Activated CD4-positive, alpha-beta T cell treated with anti-CD3 and anti-CD28 coated beads, Interleukin-10, Interleukin-2, amounts not matched to agents 100 ng/mL and 50 ng/mL, durations not matched to agents 16 hours and 8 hours (primary cell): Measurements from ENCODE around the gene XYLT1.
A peak's percentile ranks its signal among the peaks of the same experiment; 100 is the strongest.

Experiments used
- DNase-seq: peaks from one replicate; pipeline ENCODE4 v3.0.0-alpha.2; 2020

XYLT1 gene

GRCh38 chr16:17246268-17246885, 224.4 kb downstream of the XYLT1 start:
- no peak for DNase-seq

- no peak for DNase-seq
These were observed 225.0 kb downstream of the XYLT1 start for GRCh38 chr16:17245776-17246175.

GRCh38 chr16:17244872-17245551, 225.7 kb downstream of the XYLT1 start:
- no peak for DNase-seq

GRCh38 chr16:17241264-17241835, 229.4 kb downstream of the XYLT1 start:
- no peak for DNase-seq

GRCh38 chr16:17238285-17239028, 232.3 kb downstream of the XYLT1 start:
- peak; percentile 86 for DNase-seq

- peak; percentile 34 for DNase-seq
These were observed 233.3 kb downstream of the XYLT1 start for GRCh38 chr16:17237350-17237944.

- DNase-seq, result no peak
These were observed 235.5 kb downstream of the XYLT1 start for GRCh38 chr16:17235147-17235815.

- DNase-seq, result no peak
These were observed 237.3 kb downstream of the XYLT1 start for GRCh38 chr16:17233318-17234002.

GRCh38 chr16:17232487-17232886, 238.3 kb downstream of the XYLT1 start:
- DNase-seq, result peak; percentile 13

- DNase-seq, result no peak
These were observed 238.8 kb downstream of the XYLT1 start for GRCh38 chr16:17231972-17232371.

GRCh38 chr16:17230932-17231581, 239.7 kb downstream of the XYLT1 start:
- no peak for DNase-seq

- DNase-seq, result no peak
These were observed 241.0 kb downstream of the XYLT1 start for GRCh38 chr16:17229766-17230165.

- no peak for DNase-seq
These were observed 241.6 kb downstream of the XYLT1 start for GRCh38 chr16:17229131-17229530.

GRCh38 chr16:17228708-17229055, 242.1 kb downstream of the XYLT1 start:
- no peak for DNase-seq

- no peak for DNase-seq
These were observed 242.6 kb downstream of the XYLT1 start for GRCh38 chr16:17228048-17228707.

GRCh38 chr16:17227278-17227677, 243.5 kb downstream of the XYLT1 start:
- DNase-seq, result no peak

- DNase-seq, result no peak
These were observed 245.2 kb downstream of the XYLT1 start for GRCh38 chr16:17225541-17225940.

- peak; percentile 56 for DNase-seq
These were observed 245.9 kb downstream of the XYLT1 start for GRCh38 chr16:17224879-17225281.

- no peak for DNase-seq
These were observed 246.4 kb downstream of the XYLT1 start for GRCh38 chr16:17224350-17224749.

GRCh38 chr16:17223576-17223975, 247.2 kb downstream of the XYLT1 start:
- DNase-seq, result no peak

GRCh38 chr16:17222871-17223401, 247.8 kb downstream of the XYLT1 start:
- DNase-seq, result no peak
